Psoas muscle (tissue), 8 donors: ENCODE results near the gene SMAD7. TPM values are rescaled to one million over a fixed set of nuclear protein-coding genes. Genes with fewer than 3 reads are reported as not detected.

Experiments
- ATAC-seq, 4 donors: fragments of 200-7000 bp; cut with Tn5 transposase; one replicate each; pipeline ENCODE4 v1.9.1; 2020; ENCODE audit warnings: moderate library complexity in 3 of 4, mild to moderate bottlenecking in 2 of 4
- DNase-seq, 2 donors: peaks; one replicate each; pipeline ENCODE4 v3.0.0-alpha.2; 2020
- H3K27ac ChIP-seq: fragments of 200-600 bp; one replicate; pipeline ENCODE4 v1.8.0; 2022
- H3K27me3 ChIP-seq, 3 donors: fragments of 200-600 bp in 1 of 3; one replicate each; pipeline versions ENCODE4 v1.6.1 to v1.8.0; 2013 to 2022; ENCODE audit warnings: low read length in 2 of 3, mild to moderate bottlenecking in 2 of 3, moderate library complexity in 1 of 3; ENCODE audit not compliant: insufficient read depth in 3 of 3
- H3K36me3 ChIP-seq, 2 donors: fragments of 200-600 bp in 1 of 2; one replicate each; pipeline versions ENCODE4 v1.6.1 to v1.8.0; 2013 to 2022; ENCODE audit warnings: low read depth in 1 of 2, mild to moderate bottlenecking in 1 of 2, moderate library complexity in 1 of 2; ENCODE audit not compliant: insufficient read depth in 1 of 2
- H3K4me1 ChIP-seq: fragments of 200-600 bp; one replicate; pipeline ENCODE4 v1.8.0; 2022
- H3K4me3 ChIP-seq: fragments of 200-600 bp; one replicate; pipeline ENCODE4 v1.8.0; 2022; ENCODE audit warnings: mild to moderate bottlenecking
- H3K9me3 ChIP-seq: fragments of 200-600 bp; one replicate; pipeline ENCODE4 v1.8.0; 2022
- WGBS, 3 donors: extraction: QIAGEN DNeasy Blood & Tissue Kit; methylation state at CpG; one replicate each; pipeline versions ENCODE4 v1.1.6 to v1.1.7; 2013; 5-methylcytosine and 5-hydroxymethylcytosine counted together
- intact Hi-C, 2 donors: fragments of 100-400 bp; cut with DNase I; formaldehyde crosslinking; loops; one replicate each; pipeline versions ENCODE4 v1.11.0 to v1.14.2; 2022
- polyA plus RNA-seq, 3 donors: library from polyadenylated mRNA; stranded (reverse); fragments of 200-250 nt; gene quantifications; one replicate each; pipeline ENCODE4 v1.2.3, GENCODE V29; 2013
- total RNA-seq, 4 donors: library from RNA; stranded (reverse); fragmentation: NEBNext Ultra II Directional in 2 of 4; extraction: Animal tissue kit (Norgen Biotek cat#: 25700) in 2 of 4; gene quantifications; one replicate each; pipeline versions ENCODE4 v1.2.1 to v1.2.4, GENCODE V29; 2021 to 2023
- TF ChIP-seq, protein P1 (sequence below): fragments of 200-600 bp; IDR thresholded peaks from one replicate; pipeline ENCODE4 v1.8.0; 2022; ENCODE audit warnings: antibody characterized with exemption
- donor health status: healthy with polysubstance abuse.
- donor health status: DM: no; HTN: no; CAD: no; lungs with moderate emphysema.
- donor health status: Bipolar disorder and iron deficiency.
- donor health status: healthy.
- donor health status: DM: yes; HTN: yes; CAD: no.
- donor health status: DM: no; HTN: no; CAD: no.
- donor health status: DM: no; HTN: no; CAD: no.
- donor health status: DM: yes; HTN: yes; CAD: no.

The SMAD7 gene
- total and polyA plus RNA-seq, 7 donors, result 5.4 to 14.7 (median 8.4) TPM

DNA sequence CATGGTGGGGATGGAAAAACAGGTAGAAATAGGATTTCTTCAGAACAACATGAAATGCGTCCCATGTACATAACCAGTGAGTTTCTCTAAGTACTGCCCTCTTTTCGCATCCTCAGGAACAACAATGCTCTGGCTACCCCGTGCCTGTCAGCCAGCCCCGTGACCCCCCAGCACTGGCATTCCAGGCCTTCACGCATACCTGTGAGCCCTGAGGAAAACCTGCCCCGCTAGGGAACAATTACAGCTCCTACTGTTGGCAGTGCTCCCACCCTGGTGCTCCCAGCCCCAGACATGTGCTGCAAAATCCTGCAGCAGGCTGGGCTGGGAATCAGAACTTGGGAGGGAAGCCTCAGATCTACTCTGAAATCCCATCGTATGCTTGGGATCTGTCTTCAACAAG lies 9.1 kb downstream of the SMAD7 start:
- DNase-seq (no peak), ATAC-seq (no peak)
- H3K4me3 ChIP-seq, result peak overlapping the region; percentile 79
- intact Hi-C loops, result no loop called here
- WGBS, 3 donors, result 75 to 79% (median 75%) methylated on average over 7 of the region's 7 CpGs
- H3K4me1 ChIP-seq, result peaks cover 91% of the 10 kb centered on the region
- TF ChIP-seq, protein P1, sequence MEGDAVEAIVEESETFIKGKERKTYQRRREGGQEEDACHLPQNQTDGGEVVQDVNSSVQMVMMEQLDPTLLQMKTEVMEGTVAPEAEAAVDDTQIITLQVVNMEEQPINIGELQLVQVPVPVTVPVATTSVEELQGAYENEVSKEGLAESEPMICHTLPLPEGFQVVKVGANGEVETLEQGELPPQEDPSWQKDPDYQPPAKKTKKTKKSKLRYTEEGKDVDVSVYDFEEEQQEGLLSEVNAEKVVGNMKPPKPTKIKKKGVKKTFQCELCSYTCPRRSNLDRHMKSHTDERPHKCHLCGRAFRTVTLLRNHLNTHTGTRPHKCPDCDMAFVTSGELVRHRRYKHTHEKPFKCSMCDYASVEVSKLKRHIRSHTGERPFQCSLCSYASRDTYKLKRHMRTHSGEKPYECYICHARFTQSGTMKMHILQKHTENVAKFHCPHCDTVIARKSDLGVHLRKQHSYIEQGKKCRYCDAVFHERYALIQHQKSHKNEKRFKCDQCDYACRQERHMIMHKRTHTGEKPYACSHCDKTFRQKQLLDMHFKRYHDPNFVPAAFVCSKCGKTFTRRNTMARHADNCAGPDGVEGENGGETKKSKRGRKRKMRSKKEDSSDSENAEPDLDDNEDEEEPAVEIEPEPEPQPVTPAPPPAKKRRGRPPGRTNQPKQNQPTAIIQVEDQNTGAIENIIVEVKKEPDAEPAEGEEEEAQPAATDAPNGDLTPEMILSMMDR, result no peak
- no peaks in the 10 kb centered on the region for H3K27me3 ChIP-seq
- peaks cover 0 to 12% of the 10 kb centered on the region in 2 donors for H3K36me3 ChIP-seq
- H3K27ac ChIP-seq, result peak overlapping the region; percentile 58
- no peaks in the 10 kb centered on the region for H3K9me3 ChIP-seq

DNA sequence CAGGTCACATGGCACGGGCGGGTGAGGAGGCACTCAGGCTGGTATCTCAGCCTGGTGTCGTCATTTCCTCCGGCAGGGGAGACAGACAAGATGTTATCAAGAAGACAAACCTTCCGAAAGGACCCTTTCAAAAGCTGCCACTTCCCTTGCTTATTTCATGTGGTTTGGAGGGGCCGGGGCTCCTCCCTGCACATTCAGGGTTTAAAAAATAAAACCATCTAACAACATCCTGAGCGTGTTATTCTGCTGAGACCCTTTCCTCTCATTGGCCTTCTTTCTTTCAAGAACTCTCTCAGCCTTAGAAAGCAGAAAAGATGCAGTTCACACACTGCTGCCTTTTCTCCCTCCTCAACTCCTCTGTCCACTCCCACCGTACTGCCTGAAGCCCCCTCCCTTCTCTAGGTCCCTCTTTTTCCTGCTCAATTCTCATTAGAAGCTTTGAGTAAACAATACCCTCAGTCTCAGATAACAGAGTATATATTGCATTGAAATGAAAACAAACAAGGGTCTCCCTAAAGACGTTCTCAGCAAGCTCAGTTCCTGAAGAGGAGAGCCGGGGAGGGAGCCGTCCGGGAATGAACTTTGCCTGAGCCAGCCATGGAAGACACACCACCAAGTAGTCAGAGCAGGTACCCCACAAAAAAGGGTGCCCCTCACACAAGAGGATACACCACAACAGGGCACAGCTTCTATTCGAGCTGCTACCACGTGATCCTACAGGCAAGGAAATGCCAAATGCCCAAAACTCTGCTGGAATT lies 9.7 kb downstream of the SMAD7 start:
- peak overlapping the region; percentile 15 for H3K4me3 ChIP-seq
- TF ChIP-seq, protein P1, result no peak
- no peaks in the 10 kb centered on the region for H3K27me3 ChIP-seq
- H3K36me3 ChIP-seq, result peaks cover 0 to 12% of the 10 kb centered on the region in 2 donors
- peaks cover 90% of the 10 kb centered on the region for H3K4me1 ChIP-seq
- peak overlapping the region; percentile 58 for H3K27ac ChIP-seq
- WGBS, 3 donors, result 75 to 76% (median 76%) methylated on average over 14 of the region's 14 CpGs
- intact Hi-C loops, result no loop called here
- ATAC-seq, result no peak
- H3K9me3 ChIP-seq, result no peaks in the 10 kb centered on the region
- no peak for DNase-seq

DNA sequence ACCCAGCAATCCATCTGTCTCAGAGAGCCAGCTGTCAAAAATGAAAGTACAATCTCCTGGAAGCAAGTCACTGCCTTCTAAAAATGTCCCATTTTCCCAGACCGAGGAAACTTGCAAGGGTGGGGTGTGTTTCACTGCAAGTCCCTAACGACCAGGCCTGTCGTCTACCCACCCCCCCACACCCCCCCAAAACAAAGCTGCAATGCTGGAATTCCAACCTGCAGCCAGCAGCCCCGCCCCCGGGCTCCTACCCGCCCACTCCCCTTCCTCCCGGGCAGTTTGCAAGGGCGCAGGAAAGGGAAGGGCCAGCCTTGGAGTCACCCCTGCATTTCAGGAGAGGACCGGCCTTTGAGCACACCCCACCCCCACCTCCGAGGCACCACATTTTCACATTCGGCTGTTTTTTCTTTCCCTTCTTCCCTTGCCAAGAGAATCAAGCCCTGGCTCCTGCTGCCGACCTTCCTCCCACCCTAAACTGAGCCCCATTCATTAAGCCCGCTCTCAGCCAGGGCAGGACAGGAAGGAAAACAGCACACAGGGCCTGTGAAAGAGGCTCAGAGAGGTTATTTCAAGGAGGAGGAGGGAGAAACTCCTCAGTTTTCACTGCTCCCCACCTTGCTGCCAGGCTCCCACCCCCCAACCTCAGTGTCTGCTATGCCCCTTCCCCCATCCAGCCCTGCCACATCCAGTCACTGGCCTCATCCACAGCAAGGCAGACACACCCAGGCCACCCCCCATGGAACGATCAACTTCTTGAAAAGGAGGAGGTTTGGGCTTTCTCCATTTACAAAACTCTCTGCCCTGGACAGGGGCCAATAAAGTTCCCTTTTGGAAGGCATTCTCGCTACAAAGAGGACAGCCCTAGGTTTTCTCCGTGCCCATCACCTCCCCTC lies 11.3 kb downstream of the SMAD7 start:
- H3K36me3 ChIP-seq, result peaks cover 0 to 12% of the 10 kb centered on the region in 2 donors
- H3K27me3 ChIP-seq, result no peaks in the 10 kb centered on the region
- peak overlapping the region; percentile 38 for H3K4me3 ChIP-seq
- H3K4me1 ChIP-seq, result peaks cover 86% of the 10 kb centered on the region
- H3K27ac ChIP-seq, result peak overlapping the region; percentile 58
- H3K9me3 ChIP-seq, result no peaks in the 10 kb centered on the region
- no peak for DNase-seq
- WGBS, 3 donors, result 6 to 14% (median 11%) methylated on average over 11 to 16 of the region's 16 CpGs
- TF ChIP-seq, protein P1, result no peak
- intact Hi-C loops, result loop anchor here in 1 of 2 donors (5.0 kb wide), 1 partner anchor 157 kb away; no protein-coding TSS in a partner anchor
- ATAC-seq, result no peak

GRCh38 chr18:48938827-48939204 lies 11.9 kb downstream of the SMAD7 start:
- intact Hi-C loops, result loop anchor here in 1 of 2 donors (5.0 kb wide), 1 partner anchor 157 kb away; no protein-coding TSS in a partner anchor
- Histone ChIP-seq H3K9me3 (no peaks in the 10 kb centered on the region), H3K4me1 (peaks cover 87% of the 10 kb centered on the region), H3K4me3 (no peak overlapping the region), H3K27ac (peak overlapping the region; percentile 58), H3K27me3 (no peaks in the 10 kb centered on the region), H3K36me3 (peaks cover 0 to 12% of the 10 kb centered on the region in 2 donors)
- no peak for ATAC-seq
- DNase-seq, result no peak
- 49 to 55% (median 52%) methylated on average over 9 of the region's 9 CpGs for WGBS, 3 donors
- TF ChIP-seq, protein P1, result no peak
